ENCODE measurements around the gene ZNF500. TPM values are rescaled to one million over a fixed set of nuclear protein-coding genes. Genes with fewer than 3 reads are reported as not detected.

The ZNF500 gene
- total RNA-seq, 1 donor from 2014 or later: 14.6 TPM

- H3K9ac ChIP-seq (ENCODE audit: low read length): peak overlapping the region; percentile 76
- H3K36me3 Mint-ChIP-seq (ENCODE audit: low read depth, unreplicated experiment): peaks cover 10% of the 10 kb centered on the region
- FAIRE-seq (no peak), DNase-seq (ENCODE audit: low read depth) (no peak)
- H3K79me2 ChIP-seq (ENCODE audit: insufficient read depth, low read length): no peaks in the 10 kb centered on the region
- H3K27me3 Mint-ChIP-seq (ENCODE audit: low read depth, unreplicated experiment): no peaks in the 10 kb centered on the region
- peaks cover 16% of the 10 kb centered on the region for H4K20me1 ChIP-seq (ENCODE audit: insufficient read depth, low read length)
- TF ChIP-seq CTCF (IDR thresholded peaks at IDR 0.05; ENCODE audit: insufficient read depth, low read depth, low read length) (no peak), EZH2 (IDR thresholded peaks at IDR 0.05; ENCODE audit: insufficient read depth, low read length) (no peak)
- H2AFZ ChIP-seq (ENCODE audit: low read depth, low read length): peak overlapping the region; percentile 86
- H3K27ac ChIP-seq (ENCODE audit: low read depth, low read length): no peak overlapping the region
- H3K4me3 ChIP-seq (ENCODE audit: insufficient read depth, low read depth, low read length): peak overlapping the region; percentile 71
- peak overlapping the region; percentile 34 for H3K27ac Mint-ChIP-seq (ENCODE audit: unreplicated experiment)
- H3K4me1 ChIP-seq (ENCODE audit: insufficient read depth, low read length): peaks cover 10% of the 10 kb centered on the region
- H3K4me3 Mint-ChIP-seq (ENCODE audit: unreplicated experiment): peak overlapping the region; percentile 85
- peaks cover 6% of the 10 kb centered on the region for H3K36me3 ChIP-seq (ENCODE audit: insufficient read depth, low read length)
- peaks cover 17% of the 10 kb centered on the region for H3K4me1 Mint-ChIP-seq (ENCODE audit: low read depth, unreplicated experiment)
- H3K9me3 Mint-ChIP-seq (ENCODE audit: unreplicated experiment): no peaks in the 10 kb centered on the region
- no peaks in the 10 kb centered on the region for H3K27me3 ChIP-seq (ENCODE audit: insufficient read depth, low read length)
- H3K4me2 ChIP-seq (ENCODE audit: low read length): peak overlapping the region; percentile 96
- no peaks in the 10 kb centered on the region for H3K9me3 ChIP-seq (ENCODE audit: insufficient read depth, low read depth, low read length)
These were observed 34.3 kb upstream of the ZNF500 start for GRCh38 chr16:4801051-4801961.

GRCh38 chr16:4800290-4801041 is 33.5 kb upstream of the ZNF500 start:
- Mint-ChIP-seq H3K27ac (ENCODE audit: unreplicated experiment) (no peak overlapping the region), H3K4me1 (ENCODE audit: low read depth, unreplicated experiment) (peaks cover 17% of the 10 kb centered on the region), H3K9me3 (ENCODE audit: unreplicated experiment) (no peaks in the 10 kb centered on the region), H3K27me3 (ENCODE audit: low read depth, unreplicated experiment) (no peaks in the 10 kb centered on the region), H3K36me3 (ENCODE audit: low read depth, unreplicated experiment) (peaks cover 10% of the 10 kb centered on the region), H3K4me3 (ENCODE audit: unreplicated experiment) (peak overlapping the region; percentile 85)
- Histone ChIP-seq H3K27ac (ENCODE audit: low read depth, low read length) (no peak overlapping the region), H3K4me3 (ENCODE audit: insufficient read depth, low read depth, low read length) (no peak overlapping the region), H2AFZ (ENCODE audit: low read depth, low read length) (no peak overlapping the region), H3K36me3 (ENCODE audit: insufficient read depth, low read length) (peaks cover 2% of the 10 kb centered on the region), H3K27me3 (ENCODE audit: insufficient read depth, low read length) (no peaks in the 10 kb centered on the region), H3K9ac (ENCODE audit: low read length) (no peak overlapping the region), H3K9me3 (ENCODE audit: insufficient read depth, low read depth, low read length) (no peaks in the 10 kb centered on the region), H3K4me2 (ENCODE audit: low read length) (no peak overlapping the region), H3K4me1 (ENCODE audit: insufficient read depth, low read length) (peaks cover 10% of the 10 kb centered on the region), H3K79me2 (ENCODE audit: insufficient read depth, low read length) (no peaks in the 10 kb centered on the region), H4K20me1 (ENCODE audit: insufficient read depth, low read length) (peaks cover 16% of the 10 kb centered on the region)
- no peak for TF ChIP-seq EZH2 (IDR thresholded peaks at IDR 0.05; ENCODE audit: insufficient read depth, low read length)
- no peak for TF ChIP-seq CTCF (IDR thresholded peaks at IDR 0.05; ENCODE audit: insufficient read depth, low read depth, low read length)
- FAIRE-seq (no peak), DNase-seq (ENCODE audit: low read depth) (no peak)

All from astrocyte (in vitro differentiated cells and primary cell).